Heart right ventricle (tissue), 16 donors: Measurements from ENCODE around the gene DDIT3. TPM values are rescaled to one million over a fixed set of nuclear protein-coding genes. Genes with fewer than 3 reads are reported as not detected.

ENCODE experiments used
- ATAC-seq, 8 donors: fragments of 200-7000 bp; cut with Tn5 transposase; one replicate each; pipeline ENCODE4 v1.9.1; 2020; ENCODE audit warnings: mild to moderate bottlenecking in 8 of 8, moderate library complexity in 8 of 8, moderate number of reproducible peaks in 1 of 8
- DNase-seq, 2 donors: peaks; one replicate each; pipeline ENCODE4 v3.0.0-alpha.2; 2020
- H3K27ac ChIP-seq, 10 donors: fragments of 200-600 bp; sonication (generic) in 2 of 10; one replicate each; pipeline versions ENCODE4 v1.5.0 to v1.8.0; 2020 to 2022; ENCODE audit warnings: mild to moderate bottlenecking in 3 of 10
- H3K27me3 ChIP-seq, 7 donors: fragments of 200-600 bp; one replicate each; pipeline ENCODE4 v1.8.0; 2021 to 2022; ENCODE audit warnings: mild to moderate bottlenecking in 2 of 7
- H3K36me3 ChIP-seq, 9 donors: fragments of 200-600 bp; sonication (generic) in 1 of 9; one replicate each; pipeline versions ENCODE4 v1.5.0 to v1.8.0; 2020 to 2022; ENCODE audit warnings: mild to moderate bottlenecking in 2 of 9
- H3K4me1 ChIP-seq, 9 donors: fragments of 200-600 bp; sonication (generic) in 1 of 9; one replicate each; pipeline versions ENCODE4 v1.5.0 to v1.8.0; 2020 to 2022; ENCODE audit warnings: mild to moderate bottlenecking in 4 of 9
- H3K4me3 ChIP-seq, 10 donors: fragments of 200-600 bp; sonication (generic) in 2 of 10; one replicate each; pipeline versions ENCODE4 v1.5.0 to v1.8.0; 2020 to 2022; ENCODE audit warnings: mild to moderate bottlenecking in 7 of 10, moderate library complexity in 2 of 10
- H3K9me3 ChIP-seq, 11 donors: fragments of 200-600 bp in 10 of 11; sonication (generic) in 2 of 11; one replicate each; pipeline versions ENCODE4 v1.5.0 to v1.8.0; 2013 to 2022; ENCODE audit warnings: mild to moderate bottlenecking in 2 of 11, control low read depth in 1 of 11, moderate library complexity in 1 of 11
- WGBS, 2 donors: extraction: QIAGEN DNeasy Blood & Tissue Kit; methylation state at CpG; one replicate each; pipeline ENCODE4 v1.1.7; 2013; ENCODE audit warnings: inconsistent platforms in 1 of 2; 5-methylcytosine and 5-hydroxymethylcytosine counted together
- intact Hi-C, 10 donors: fragments of 100-400 bp; cut with DNase I; formaldehyde crosslinking; loops; one replicate each; pipeline versions ENCODE4 v1.11.1 to v1.14.2; 2022
- polyA plus RNA-seq, 2 donors: library from polyadenylated mRNA; stranded (reverse); fragments of 200-250 nt; gene quantifications; one replicate each; pipeline ENCODE4 v1.2.3, GENCODE V29; 2013
- total RNA-seq, 10 donors: library from RNA; stranded (reverse); fragmentation: NEBNext Ultra II Directional in 3 of 10; extraction: Animal tissue kit (Norgen Biotek cat#: 25700) in 3 of 10; gene quantifications; one replicate each; pipeline versions ENCODE4 v1.2.1 to v1.2.4, GENCODE V29; 2021 to 2023
- TF ChIP-seq, protein P1 (sequence below), 9 donors: fragments of 200-600 bp; sonication (generic) in 2 of 9; IDR thresholded peaks; one replicate each; pipeline versions ENCODE4 v1.5.0 to v1.8.0; 2021 to 2022; ENCODE audit warnings: antibody characterized with exemption in 9 of 9, mild to moderate bottlenecking in 5 of 9, moderate library complexity in 1 of 9
- donor health status: Arrhythmogenic right ventricular cardiomyopathy.
- donor health status: ischemic (EF 13 %, LVEDD 7.1; RV severe dilation, severe dysfunction).
- donor health status: healthy with polysubstance abuse.
- donor health status: DM: no; HTN: yes; CAD: no.
- donor health status: DM: no; HTN: no; CAD: no.
- donor health status: ischemic (EF 25% LVEDD 6.9; RV normal size, moderate dysfunction).
- donor health status: ischemic (EF 25% LVEDD 5.7; RV mildly dilated, moderate dysfunction).
- donor health status: healthy.
- donor health status: DM: yes; HTN: yes; CAD: no.
- donor health status: Ischemic cardiomyopathy.
- donor health status: ischemic (EF 35%, LVEDD 5.7; RV mildly dilated, moderate dysfunction).
- donor health status: nonischemic (EF 11% LVEDD 7.7; RV severe dilation, severe dysfunction).
- donor health status: DM: yes; HTN: yes; CAD: no.
- donor health status: PGD.
- donor health status: ischemic (EF 29% LVEDD 5.4; RV normal size, mild dysfunction).
- donor health status: nonischemic (EF 23%, LVEDD 6.1; RV moderate dilation, normal function).

The DDIT3 gene
- total and polyA plus RNA-seq, 12 donors, result 11.2 to 106 (median 24.9) TPM

DNA sequence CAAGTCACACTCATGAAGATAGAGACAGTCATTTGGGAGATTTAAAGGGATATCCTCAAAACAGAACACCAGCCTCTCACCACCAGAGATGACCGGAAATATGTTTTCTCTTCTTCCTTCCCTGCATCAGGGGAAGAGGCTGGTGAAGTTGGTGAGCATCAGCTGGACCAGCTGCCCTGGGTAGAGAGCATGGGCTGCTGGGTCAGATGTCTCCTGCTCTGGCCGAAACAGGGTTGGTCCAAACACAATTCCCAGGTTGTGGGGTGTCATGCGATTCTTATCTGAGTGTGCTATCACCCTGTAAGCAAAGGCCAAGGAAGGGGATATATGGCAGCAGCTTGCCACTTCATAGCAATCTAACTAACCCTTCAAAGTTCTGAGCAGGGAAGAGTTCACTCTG lies 47.9 kb downstream of the DDIT3 start:
- H3K4me3 ChIP-seq, result no peak overlapping the region
- no peak overlapping the region for H3K27ac ChIP-seq
- H3K36me3 ChIP-seq, result peaks cover 0 to 65% (median 0%) of the 10 kb centered on the region in 9 donors
- H3K27me3 ChIP-seq, result peaks cover 9 to 78% (median 67%) of the 10 kb centered on the region in 7 donors
- ATAC-seq, result no peak
- peaks cover 0 to 36% (median 16%) of the 10 kb centered on the region in 9 donors for H3K4me1 ChIP-seq
- WGBS, 2 donors, result 81 to 82% methylated on average over 3 of the region's 3 CpGs
- intact Hi-C loops, result no loop called here
- TF ChIP-seq, protein P1, sequence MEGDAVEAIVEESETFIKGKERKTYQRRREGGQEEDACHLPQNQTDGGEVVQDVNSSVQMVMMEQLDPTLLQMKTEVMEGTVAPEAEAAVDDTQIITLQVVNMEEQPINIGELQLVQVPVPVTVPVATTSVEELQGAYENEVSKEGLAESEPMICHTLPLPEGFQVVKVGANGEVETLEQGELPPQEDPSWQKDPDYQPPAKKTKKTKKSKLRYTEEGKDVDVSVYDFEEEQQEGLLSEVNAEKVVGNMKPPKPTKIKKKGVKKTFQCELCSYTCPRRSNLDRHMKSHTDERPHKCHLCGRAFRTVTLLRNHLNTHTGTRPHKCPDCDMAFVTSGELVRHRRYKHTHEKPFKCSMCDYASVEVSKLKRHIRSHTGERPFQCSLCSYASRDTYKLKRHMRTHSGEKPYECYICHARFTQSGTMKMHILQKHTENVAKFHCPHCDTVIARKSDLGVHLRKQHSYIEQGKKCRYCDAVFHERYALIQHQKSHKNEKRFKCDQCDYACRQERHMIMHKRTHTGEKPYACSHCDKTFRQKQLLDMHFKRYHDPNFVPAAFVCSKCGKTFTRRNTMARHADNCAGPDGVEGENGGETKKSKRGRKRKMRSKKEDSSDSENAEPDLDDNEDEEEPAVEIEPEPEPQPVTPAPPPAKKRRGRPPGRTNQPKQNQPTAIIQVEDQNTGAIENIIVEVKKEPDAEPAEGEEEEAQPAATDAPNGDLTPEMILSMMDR (IDR thresholded peaks at IDR 0.05), result no peak
- DNase-seq, result no peak
- no peaks in the 10 kb centered on the region for H3K9me3 ChIP-seq

DNA sequence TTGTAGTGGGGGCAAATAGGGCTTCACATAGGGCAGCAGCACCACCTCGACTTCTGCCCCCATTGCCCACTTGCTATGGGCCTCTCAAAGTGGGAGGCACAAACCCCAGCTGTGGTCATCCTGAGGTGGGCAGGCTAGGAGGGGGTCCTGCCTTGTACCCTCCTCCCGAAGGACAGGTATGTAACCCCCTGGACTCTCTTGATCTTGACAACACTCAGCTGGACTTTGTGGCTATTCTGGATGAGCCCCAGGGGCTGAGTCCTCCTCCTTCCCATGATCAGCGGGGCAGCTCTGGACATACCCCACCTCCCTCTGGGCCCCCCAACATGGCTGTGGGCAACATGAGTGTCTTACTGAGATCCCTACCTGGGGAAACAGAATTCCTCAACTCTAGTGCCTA lies 48.7 kb downstream of the DDIT3 start:
- H3K27me3 ChIP-seq, result peaks cover 9 to 73% (median 60%) of the 10 kb centered on the region in 7 donors
- TF ChIP-seq, protein P1 (IDR thresholded peaks at IDR 0.05), result no peak
- H3K4me1 ChIP-seq, result peaks cover 0 to 36% (median 16%) of the 10 kb centered on the region in 9 donors
- ATAC-seq, result no peak
- H3K9me3 ChIP-seq, result no peaks in the 10 kb centered on the region
- intact Hi-C loops, result no loop called here
- 89 to 91% methylated on average over 3 of the region's 3 CpGs for WGBS, 2 donors
- H3K27ac ChIP-seq, result no peak overlapping the region
- no peak overlapping the region for H3K4me3 ChIP-seq
- H3K36me3 ChIP-seq, result peaks cover 0 to 65% (median 0%) of the 10 kb centered on the region in 9 donors
- DNase-seq, result no peak

DNA sequence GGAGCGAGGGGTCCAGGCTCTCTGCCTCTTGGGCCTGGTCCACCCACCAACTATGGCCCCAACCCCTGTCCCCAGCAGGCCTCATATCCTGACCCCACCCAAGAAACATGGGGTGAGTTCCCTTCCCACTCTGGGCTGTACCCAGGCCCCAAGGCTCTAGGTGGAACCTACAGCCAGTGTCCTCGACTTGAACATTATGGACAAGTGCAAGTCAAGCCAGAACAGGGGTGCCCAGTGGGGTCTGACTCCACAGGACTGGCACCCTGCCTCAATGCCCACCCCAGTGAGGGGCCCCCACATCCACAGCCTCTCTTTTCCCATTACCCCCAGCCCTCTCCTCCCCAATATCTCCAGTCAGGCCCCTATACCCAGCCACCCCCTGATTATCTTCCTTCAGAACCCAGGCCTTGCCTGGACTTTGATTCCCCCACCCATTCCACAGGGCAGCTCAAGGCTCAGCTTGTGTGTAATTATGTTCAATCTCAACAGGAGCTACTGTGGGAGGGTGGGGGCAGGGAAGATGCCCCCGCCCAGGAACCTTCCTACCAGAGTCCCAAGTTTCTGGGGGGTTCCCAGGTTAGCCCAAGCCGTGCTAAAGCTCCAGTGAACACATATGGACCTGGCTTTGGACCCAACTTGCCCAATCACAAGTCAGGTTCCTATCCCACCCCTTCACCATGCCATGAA lies 49.2 kb downstream of the DDIT3 start:
- DNase-seq (no peak), ATAC-seq (no peak)
- Histone ChIP-seq H3K36me3 (peaks cover 0 to 65% (median 0%) of the 10 kb centered on the region in 9 donors), H3K4me3 (no peak overlapping the region), H3K9me3 (no peaks in the 10 kb centered on the region), H3K27me3 (peaks cover 5 to 68% (median 54%) of the 10 kb centered on the region in 7 donors), H3K4me1 (peaks cover 0 to 33% (median 13%) of the 10 kb centered on the region in 9 donors), H3K27ac (no peak overlapping the region)
- intact Hi-C loops, result no loop called here
- TF ChIP-seq, protein P1 (IDR thresholded peaks at IDR 0.05), result no peak
- 89 to 90% methylated on average over 4 of the region's 4 CpGs for WGBS, 2 donors

DNA sequence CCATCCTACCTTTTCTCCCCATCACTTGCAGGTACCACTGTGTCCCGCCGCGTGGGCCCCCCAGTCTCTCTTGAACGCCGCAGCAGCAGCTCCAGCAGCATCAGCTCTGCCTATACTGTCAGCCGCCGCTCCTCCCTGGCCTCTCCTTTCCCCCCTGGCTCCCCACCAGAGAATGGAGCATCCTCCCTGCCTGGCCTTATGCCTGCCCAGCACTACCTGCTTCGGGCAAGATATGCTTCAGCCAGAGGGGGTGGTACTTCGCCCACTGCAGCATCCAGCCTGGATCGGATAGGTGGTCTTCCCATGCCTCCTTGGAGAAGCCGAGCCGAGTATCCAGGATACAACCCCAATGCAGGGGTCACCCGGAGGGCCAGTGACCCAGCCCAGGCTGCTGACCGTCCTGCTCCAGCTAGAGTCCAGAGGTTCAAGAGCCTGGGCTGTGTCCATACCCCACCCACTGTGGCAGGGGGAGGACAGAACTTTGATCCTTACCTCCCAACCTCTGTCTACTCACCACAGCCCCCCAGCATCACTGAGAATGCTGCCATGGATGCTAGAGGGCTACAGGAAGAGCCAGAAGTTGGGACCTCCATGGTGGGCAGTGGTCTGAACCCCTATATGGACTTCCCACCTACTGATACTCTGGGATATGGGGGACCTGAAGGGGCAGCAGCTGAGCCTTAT lies 49.9 kb downstream of the DDIT3 start:
- no peaks in the 10 kb centered on the region for H3K9me3 ChIP-seq
- intact Hi-C loops, result no loop called here
- no peak overlapping the region for H3K4me3 ChIP-seq
- 92% methylated on average over 14 of the region's 14 CpGs for WGBS, 2 donors
- H3K4me1 ChIP-seq, result peaks cover 0 to 26% (median 6%) of the 10 kb centered on the region in 9 donors
- ATAC-seq (no peak), DNase-seq (no peak)
- H3K27me3 ChIP-seq, result peaks cover 5 to 61% (median 47%) of the 10 kb centered on the region in 7 donors
- TF ChIP-seq, protein P1 (IDR thresholded peaks at IDR 0.05), result no peak
- peaks cover 0 to 65% (median 0%) of the 10 kb centered on the region in 9 donors for H3K36me3 ChIP-seq
- H3K27ac ChIP-seq, result no peak overlapping the region
